LNCaP clone FGC (cell line): ENCODE measurements around the gene VWA5B1.
"Not testable (repeated sequence)": the region's sequence is repeated elsewhere in the genome, so short reads cannot be mapped to it uniquely, and the experiment has no call there.

Experiments used
- DNase-seq: peaks from one replicate; pipeline ENCODE4 v3.0.0-alpha.2; 2011; ENCODE audit warnings: low read depth
- H3K4me3 ChIP-seq: 2 replicates; pipeline ENCODE4 v1.5.1; 2011; ENCODE audit warnings: mild to moderate bottlenecking, low read depth, low read length, control low read depth
- TF ChIP-seq, protein P1 (sequence below): IDR thresholded peaks from 2 replicates; pipeline ENCODE4 v1.5.1; 2012; ENCODE audit warnings: mild to moderate bottlenecking; ENCODE audit not compliant: control insufficient read depth, insufficient read depth; ENCODE audit errors: extremely low read depth

Gene VWA5B1

DNA sequence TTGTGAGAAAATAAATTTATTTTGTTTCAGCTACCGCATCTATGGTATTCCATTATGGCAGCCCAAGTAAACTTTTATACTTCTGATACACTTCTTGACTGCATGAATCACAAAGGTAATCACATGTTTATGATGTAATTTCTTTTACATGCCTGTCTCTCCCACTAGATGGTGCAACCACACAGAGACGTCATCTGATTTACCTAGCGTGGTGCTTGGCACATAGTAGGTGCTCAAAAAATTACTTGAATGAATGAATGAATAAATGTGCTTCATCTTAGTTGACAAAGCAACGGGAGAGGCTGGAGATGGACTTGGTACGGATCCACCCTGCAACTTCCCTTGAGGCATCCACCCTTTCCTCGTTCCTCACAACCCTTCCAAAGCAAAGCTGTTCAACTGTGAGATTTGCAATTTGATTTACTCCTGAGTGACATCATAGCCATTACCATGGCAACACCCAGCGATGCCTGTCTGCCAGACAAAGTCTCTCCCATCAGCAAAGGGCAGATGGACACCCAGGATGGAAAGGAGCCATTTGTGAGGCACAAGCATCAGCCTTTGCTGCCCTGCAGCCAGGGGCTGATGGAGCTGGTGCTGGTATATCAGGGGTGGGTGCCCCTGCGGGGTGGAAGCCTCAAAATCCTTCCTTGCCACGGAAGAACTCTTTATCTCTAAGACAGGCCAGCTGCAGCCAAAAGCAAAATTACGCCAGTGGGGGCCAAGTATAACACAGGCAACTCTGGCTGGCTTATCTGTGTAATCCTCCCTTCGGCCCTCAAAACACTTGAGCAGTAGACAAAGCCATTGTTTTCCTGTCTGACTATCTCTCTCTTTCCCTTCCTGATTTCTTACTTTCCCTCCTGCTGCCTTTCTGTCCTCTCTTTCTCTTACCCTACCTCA is 18.9 kb upstream of the VWA5B1 start:
- TF ChIP-seq, protein P1, sequence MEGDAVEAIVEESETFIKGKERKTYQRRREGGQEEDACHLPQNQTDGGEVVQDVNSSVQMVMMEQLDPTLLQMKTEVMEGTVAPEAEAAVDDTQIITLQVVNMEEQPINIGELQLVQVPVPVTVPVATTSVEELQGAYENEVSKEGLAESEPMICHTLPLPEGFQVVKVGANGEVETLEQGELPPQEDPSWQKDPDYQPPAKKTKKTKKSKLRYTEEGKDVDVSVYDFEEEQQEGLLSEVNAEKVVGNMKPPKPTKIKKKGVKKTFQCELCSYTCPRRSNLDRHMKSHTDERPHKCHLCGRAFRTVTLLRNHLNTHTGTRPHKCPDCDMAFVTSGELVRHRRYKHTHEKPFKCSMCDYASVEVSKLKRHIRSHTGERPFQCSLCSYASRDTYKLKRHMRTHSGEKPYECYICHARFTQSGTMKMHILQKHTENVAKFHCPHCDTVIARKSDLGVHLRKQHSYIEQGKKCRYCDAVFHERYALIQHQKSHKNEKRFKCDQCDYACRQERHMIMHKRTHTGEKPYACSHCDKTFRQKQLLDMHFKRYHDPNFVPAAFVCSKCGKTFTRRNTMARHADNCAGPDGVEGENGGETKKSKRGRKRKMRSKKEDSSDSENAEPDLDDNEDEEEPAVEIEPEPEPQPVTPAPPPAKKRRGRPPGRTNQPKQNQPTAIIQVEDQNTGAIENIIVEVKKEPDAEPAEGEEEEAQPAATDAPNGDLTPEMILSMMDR: no peak
- DNase-seq: no peak
- no peak overlapping the region for H3K4me3 ChIP-seq

DNA sequence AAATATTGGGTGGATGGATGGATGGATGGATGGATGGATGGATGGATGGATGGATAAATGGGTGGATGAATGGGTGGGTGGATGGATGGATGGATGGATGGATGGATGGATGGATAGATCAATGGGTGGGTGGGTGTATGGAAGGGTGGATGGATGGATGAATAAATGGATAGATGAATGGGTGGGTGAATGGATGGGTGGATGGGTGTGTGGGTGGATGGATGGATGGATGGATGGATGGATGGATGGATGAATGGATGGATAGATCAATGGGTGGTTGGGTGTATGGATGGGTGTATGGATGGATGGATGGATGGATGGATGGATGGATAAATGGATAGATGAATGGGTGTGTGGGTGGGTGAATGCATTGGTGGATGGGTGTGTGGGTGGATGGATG is 17.0 kb upstream of the VWA5B1 start:
- DNase-seq, H3K4me3 ChIP-seq: not testable (repeated sequence)

DNA sequence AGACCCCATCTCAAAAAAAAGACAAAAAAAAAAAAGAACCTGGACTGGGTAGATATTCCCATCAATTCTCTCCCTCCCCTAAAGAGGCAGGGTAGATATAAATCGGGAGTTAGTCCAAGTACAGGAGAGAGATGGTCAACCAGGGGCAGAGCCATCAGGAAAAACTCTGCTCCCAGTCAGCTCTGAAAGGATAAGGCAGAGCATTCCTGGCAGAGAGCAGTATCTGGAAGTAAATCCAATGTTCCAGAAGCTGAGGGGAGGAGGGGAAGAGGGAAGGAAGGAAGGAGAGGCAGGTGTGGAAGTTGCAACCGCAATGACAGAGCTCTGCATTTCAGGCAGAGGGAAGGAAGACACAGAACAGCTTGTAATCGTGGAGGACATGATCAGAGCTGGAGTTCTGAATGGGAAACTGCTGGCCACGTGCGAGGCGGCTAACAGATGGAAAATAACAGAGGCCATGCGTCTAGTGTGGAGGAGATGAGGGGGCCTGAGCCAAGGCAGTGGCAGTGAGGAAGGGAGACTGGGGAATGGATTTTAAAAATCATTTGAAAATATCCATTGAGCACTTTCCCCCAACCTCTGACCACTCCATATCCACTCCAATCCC is 15.3 kb upstream of the VWA5B1 start:
- no peak for DNase-seq
- no peak overlapping the region for H3K4me3 ChIP-seq
- TF ChIP-seq, protein P1: no peak

DNA sequence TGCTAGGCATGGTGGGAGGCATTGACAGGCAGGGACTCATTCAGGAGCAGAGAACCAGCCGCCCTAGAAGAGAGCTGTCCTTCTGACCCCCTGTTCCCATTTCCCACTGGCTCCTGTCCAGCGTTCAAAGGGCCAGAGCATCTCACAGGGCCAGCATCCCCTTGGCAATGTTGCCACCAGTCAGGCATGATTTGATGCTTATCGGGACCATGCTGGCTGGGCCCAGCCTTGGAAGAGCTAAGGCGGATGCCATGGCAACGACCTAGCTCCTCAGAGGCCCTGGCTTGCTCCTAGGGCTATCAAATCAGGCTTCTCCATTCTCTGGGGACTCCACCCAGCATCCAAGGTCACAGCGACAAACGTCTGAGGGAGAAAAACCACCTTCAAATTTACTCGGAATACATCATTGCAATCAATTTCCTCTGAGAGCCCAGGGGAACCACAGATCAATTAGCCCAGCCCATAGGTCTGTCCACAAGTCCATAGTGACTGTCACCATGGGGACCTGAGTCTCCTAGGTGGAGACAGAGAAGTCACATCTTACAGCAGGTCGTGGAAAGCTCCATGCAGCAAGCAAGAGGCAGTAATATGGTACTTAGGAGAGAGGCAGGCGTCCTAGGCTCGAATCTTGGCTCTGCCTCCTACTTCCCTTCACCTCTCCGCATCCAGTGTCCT is 14.1 kb upstream of the VWA5B1 start:
- no peak for DNase-seq
- TF ChIP-seq, protein P1: no peak
- no peak overlapping the region for H3K4me3 ChIP-seq

DNA sequence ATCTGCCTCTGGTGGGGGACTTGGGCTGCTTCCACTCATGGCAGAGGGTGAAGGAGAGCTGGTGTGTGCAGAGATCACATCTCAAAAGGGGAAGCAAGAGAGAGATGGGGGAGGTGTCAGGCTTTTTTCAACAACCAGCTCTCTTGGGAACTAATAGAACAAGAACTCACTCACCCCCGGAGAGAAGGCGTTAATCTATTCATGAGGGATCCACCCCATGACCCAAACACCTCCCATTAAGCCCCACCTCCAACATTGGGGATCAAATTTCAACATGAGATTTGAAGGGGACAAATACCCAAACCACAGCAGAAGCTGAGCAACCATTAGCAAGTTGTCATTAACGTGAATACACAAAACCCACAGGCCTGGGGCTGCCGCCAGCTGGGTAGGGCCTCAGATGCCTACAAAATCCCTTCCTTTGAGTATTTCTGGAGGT is 12.0 kb upstream of the VWA5B1 start:
- no peak for DNase-seq
- TF ChIP-seq, protein P1: no peak
- no peak overlapping the region for H3K4me3 ChIP-seq

DNA sequence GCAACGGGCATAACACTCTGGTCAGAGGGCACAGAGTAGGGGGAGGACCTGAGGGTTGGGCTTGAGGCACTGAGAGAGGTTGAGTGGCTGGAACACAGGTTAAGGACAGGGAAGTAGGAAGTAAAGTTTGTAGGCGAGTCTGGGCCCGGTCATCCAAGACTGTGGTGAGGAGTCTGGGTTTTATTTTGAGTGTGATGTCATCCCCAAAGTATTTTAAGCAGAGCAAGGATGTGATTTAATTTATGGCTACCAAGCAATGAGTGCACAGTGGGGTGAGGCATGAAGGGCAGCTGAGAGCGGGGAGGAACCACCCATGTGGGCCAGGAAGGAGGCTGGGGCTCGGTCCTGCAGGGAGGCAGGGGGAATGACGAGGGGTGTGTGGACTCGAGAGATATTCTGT is 11.2 kb upstream of the VWA5B1 start:
- no peak for DNase-seq
- TF ChIP-seq, protein P1: no peak

DNA sequence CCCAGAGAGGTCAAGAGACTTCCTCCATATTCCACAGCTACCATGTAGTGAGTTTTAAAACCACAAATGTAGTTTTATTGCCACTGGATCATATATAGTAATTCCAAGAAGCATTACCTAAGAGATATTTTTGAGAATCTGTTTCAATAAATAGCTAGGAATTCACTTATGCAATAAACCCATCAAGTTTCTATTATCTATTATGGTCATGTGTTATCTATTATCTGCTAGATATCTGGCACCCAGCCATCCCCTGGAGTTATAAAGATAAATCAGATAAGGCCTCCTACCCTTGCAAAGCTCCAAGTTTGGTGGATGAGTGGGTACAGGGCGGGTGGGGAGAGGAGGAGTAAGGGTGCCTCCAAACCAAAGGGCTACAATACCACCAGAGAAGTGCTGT is 10.3 kb upstream of the VWA5B1 start:
- no peak for DNase-seq
- no peak overlapping the region for H3K4me3 ChIP-seq

More for the DNA sequence above, 11.2 kb upstream of the VWA5B1 start:
- H3K4me3 ChIP-seq: no peak overlapping the region

More for the DNA sequence above, 10.3 kb upstream of the VWA5B1 start:
- TF ChIP-seq, protein P1: no peak
